T follicular helper cell (primary cell): ENCODE data around the gene OR6C74.

ENCODE experiments used
- DNase-seq: peaks from one replicate; pipeline ENCODE4 v3.0.0-alpha.2; 2020; ENCODE audit warnings: low read depth
- total RNA-seq, 2 experiments: gene quantifications; one replicate each; lab custom pipeline; 2026; lab: John Stamatoyannopoulos, UW

Gene OR6C74
- 0 reads per million in 2 experiments for total RNA-seq

DNA sequence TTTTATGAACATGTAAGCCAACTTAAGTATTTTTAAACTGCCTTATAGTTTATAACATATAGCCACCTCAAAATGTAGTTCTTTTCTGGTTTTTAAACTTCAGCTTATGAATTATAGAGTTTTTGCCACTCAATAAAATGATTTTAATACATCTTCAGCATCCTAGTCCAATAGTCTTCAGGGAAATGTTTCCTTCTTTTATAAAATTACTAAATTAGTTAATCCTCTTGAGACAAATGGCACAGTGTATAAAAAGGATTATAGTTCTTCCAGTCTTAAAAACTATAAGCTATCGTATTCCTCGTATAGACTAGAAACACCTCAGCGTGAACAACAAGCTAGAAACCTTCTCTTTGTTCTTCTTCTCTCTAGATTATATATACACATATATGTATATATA, at the start of gene OR6C74:
OR6C74 (plus strand) TSS at position 301 of the 400 bp plus-strand sequence. CDS start 2,679 bp downstream, outside the sequence.
- DNase-seq = no peak

DNA sequence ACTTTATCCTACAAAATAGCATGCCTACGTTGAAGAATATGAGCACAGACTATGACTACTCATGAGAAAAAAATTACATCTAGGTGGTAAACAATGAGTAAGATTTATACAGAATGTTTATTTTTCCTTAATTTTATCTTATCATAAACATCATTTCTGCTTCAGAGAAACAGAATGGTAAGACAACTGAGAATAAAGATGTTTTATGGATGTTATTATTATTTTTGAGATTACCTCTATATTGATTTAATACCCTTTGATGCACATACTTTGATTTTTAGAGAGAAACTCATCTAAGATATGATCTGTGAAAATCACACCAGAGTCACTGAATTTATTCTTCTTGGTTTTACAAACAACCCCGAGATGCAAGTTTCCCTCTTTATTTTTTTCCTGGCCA, 23.7 kb upstream of the OR6C74 start, which contains the start of gene OR10A7:
OR10A7 (plus strand) TSS at position 301 of the 400 bp plus-strand sequence; CDS start at position 301, 0 bp downstream.
- DNase-seq = no peak

DNA sequence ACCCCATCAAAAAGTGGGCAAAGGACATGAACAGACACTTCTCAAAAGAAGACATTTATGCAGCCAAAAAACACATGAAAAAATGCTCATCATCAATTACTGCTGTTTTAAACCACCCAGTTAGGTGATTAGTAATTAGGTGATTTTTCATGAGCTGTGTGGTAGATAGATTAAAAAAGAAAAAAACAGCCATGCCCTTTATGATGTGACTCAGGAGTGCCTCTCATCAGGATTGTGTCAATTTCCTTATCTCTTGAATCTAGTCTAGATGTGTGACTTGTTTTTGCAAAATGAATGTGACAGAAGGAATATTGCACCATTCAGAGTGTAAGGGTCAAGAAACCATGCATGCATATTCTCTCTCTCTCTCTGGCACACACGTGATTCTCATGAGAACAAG, 17.9 kb upstream of the OR6C74 start:
- DNase-seq = no peak

DNA sequence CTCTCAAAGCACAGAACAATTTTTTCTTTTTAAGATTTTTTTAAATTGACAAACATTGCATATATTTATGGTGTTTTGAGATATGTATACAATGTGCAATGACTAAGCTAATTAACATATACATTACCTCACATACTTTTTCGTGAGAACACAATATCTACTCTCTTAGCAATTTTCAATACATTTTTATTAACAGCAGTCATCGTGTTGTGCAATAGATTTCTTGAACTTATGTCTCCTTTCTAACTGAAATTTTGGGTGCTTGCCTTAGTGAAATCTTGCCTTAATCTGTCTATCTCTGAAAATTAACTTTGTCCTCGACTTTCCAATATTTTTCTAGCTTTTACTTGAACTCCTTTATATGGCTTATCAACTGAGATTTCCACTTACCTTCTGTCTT, 16.8 kb upstream of the OR6C74 start:
- DNase-seq = no peak

DNA sequence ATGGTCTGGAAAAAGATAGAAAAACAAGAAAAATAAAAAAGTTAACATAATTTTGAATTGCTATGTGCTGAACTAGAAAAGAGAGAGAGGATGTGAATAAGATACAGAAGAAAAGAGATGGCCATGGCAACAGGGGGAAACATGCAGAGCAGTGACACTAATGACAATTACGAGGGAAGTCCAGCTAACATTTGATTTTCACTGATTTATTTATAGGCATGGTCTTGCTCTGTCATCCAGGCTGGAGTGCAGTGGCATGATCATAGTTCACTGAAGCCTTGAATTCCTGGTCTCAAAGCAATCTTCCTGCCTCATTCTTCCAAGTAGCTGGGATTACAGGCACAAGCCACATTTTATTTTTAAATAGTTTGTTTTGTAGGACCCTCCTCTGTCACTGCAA, 1.8 kb downstream of the OR6C74 start:
- DNase-seq = no peak

DNA sequence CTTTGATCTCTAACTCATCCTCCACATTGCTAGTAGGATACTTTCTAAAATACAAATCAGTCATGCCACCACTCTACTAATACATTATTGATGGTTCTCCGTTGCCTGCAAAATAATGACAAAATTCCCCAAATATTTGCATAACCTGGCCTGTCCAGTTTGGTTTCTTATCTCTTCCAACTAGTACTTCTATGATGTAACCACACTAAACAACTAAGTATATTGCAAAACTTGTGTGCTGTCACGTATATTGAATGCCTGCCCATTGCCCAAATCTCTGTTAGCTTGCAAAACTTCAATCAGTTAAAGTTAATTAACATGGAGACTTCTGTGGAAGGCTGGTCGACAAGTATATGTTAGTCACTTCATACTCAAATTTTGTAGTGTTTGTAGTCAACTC, 6.5 kb downstream of the OR6C74 start:
- no peak for DNase-seq

DNA sequence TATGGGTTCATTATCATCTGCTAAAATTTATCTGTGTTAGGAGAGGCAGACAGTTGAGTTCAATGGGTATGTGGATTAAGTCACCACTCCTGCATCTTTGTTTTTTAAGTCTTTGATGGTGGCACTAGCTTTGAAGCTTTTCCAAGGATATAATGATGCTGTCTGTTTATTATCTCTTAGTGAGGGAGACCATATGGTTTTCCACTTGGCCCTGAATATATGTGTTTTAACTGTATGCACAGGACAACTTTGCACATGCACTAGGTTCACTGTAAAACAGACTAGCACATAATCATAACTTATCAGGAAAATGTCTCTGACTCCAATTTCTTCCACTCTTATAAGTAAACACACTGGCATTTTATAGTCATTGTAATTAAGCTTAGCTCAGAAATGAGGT, 8.9 kb downstream of the OR6C74 start:
- DNase-seq = no peak

DNA sequence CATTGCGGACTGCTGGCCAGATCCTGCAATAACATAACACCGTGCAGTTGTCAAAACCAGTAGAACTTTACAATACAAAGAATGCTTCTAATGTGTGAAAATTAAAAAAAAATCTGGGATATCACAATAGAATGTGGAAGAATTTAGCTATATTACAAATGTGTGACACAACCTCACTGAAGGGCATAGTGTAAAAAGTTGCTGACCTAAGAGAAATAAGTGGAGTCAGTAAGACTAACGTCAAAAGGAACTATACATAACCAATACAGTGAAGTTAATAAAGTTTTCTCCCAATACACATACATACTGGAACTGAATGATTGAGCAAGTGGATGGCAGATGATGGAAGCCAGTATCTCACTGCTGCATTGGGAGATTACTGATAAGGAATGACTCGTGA, 12.4 kb downstream of the OR6C74 start:
- no peak for DNase-seq

DNA sequence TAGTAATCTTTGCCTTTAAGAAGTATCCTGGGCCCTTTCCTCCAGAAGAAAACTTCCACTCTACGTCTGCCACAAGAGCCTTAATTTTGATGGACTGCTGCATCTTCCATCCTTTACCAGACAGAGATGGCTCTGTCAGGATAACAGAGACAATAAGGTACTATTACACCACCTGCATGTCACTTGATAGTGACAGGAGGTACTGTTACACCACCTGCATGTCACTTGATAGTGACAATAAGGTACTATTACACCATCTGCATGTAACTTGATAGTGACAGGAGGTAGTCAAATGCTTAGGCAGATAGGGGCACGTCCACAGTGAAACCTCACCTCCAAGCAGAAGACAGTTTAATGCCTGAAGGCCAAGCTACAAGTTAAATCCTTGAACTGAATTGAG, 13.9 kb downstream of the OR6C74 start:
- no peak for DNase-seq

DNA sequence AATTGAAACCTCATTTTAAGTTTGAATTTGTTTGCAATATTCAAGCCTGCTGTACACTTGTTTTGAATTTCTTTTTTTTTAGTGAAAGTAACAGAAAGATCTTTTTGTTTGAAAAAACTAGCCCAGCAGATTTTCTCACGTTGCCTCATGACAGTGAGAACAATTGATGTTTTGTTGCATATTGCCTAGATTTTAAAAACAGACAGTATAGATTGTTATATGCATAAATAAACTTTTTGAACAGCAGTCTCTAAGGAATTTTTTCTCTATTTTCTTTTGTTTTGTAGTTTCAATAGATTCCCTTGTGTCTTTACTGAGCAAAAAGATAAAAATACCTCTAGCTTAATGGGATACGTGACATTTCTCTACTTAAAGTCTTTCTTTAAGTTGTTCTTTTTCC, 36.6 kb downstream of the OR6C74 start:
- DNase-seq = no peak

DNA sequence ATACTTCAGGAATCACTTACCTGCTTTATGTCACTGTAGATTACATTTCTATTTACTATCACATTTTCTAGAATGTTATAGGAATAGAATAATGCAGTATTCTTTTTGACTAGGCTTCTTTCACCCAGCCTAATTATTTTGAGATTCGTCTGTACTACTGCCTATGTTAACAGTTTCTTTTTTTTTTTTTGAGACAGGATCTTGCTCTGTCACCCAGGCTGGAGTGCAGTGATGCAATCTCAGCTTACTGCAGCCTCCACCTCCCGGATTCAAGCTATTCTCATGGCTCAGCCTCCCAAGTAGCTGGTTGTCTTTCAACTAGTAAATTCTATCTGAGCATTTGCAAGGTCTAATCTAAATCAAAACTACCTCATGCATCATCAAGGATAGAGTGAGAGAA, 45.6 kb downstream of the OR6C74 start:
- DNase-seq = no peak
